Cardiac fibroblast (primary cell): Measurements from ENCODE around the gene METTL17.
A peak's percentile ranks its signal among the peaks of the same experiment; 100 is the strongest.
"Not testable (repeated sequence)": the region's sequence is repeated elsewhere in the genome, so short reads cannot be mapped to it uniquely, and the experiment has no call there.

ENCODE experiments used
- DNase-seq, 2 donors: peaks; one replicate each; pipeline versions ENCODE4 v3.0.0 to v3.0.0-alpha.2; 2010; ENCODE audit warnings: low read depth in 2 of 2
- H3K4me3 ChIP-seq, 2 donors: replicated peaks in 1 of 2; 1 replicate in 1 of 2; 2 replicates in 1 of 2; pipeline ENCODE4 v1.5.1; 2011; ENCODE audit warnings: low read depth in 2 of 2, low read length in 2 of 2, mild to moderate bottlenecking in 2 of 2, moderate library complexity in 1 of 2
- TF ChIP-seq, protein P1 (sequence below): IDR thresholded peaks from one replicate; pipeline ENCODE4 v1.5.1; 2011; ENCODE audit warnings: low read depth, mild to moderate bottlenecking, low read length, inconsistent platforms

METTL17 gene, protein sequence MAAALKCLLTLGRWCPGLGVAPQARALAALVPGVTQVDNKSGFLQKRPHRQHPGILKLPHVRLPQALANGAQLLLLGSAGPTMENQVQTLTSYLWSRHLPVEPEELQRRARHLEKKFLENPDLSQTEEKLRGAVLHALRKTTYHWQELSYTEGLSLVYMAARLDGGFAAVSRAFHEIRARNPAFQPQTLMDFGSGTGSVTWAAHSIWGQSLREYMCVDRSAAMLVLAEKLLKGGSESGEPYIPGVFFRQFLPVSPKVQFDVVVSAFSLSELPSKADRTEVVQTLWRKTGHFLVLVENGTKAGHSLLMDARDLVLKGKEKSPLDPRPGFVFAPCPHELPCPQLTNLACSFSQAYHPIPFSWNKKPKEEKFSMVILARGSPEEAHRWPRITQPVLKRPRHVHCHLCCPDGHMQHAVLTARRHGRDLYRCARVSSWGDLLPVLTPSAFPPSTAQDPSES

DNA sequence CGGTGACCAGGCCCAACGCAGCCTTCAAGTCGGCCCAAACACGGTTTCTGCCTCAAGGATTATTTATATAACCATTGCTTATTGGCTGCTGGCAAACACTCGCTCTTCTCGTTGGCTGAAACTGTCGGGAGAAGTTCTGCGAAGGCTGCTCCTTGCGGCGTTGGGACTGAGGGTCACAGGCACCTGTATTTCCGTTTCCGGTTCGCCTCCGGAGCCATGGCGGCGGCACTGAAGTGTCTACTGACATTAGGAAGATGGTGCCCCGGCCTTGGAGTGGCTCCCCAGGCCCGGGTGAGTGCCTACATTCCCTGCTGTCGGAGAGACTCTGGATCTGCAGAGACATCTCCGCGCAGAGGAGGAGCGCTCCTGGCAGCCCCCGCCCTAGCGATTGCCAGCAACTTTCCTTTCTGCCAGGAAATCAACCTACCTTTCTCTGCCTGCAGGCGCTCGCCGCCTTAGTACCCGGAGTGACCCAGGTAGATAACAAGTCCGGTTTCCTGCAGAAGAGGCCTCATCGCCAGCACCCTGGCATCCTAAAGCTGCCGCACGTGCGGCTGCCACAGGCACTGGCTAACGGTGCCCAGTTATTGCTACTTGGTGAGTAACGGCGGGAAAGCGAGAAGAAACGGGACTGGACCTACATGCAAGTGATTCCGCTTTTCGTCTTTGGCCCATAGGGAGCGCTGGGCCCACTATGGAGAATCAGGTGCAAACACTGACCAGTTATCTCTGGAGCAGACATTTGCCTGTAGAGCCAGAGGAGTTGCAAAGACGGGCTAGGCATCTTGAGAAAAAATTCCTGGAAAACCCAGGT lies at the start of gene METTL17:
METTL17 (plus strand) TSS at position 194 of the 814 bp plus-strand sequence; CDS start at position 217, 23 bp downstream.
- TF ChIP-seq, protein P1, sequence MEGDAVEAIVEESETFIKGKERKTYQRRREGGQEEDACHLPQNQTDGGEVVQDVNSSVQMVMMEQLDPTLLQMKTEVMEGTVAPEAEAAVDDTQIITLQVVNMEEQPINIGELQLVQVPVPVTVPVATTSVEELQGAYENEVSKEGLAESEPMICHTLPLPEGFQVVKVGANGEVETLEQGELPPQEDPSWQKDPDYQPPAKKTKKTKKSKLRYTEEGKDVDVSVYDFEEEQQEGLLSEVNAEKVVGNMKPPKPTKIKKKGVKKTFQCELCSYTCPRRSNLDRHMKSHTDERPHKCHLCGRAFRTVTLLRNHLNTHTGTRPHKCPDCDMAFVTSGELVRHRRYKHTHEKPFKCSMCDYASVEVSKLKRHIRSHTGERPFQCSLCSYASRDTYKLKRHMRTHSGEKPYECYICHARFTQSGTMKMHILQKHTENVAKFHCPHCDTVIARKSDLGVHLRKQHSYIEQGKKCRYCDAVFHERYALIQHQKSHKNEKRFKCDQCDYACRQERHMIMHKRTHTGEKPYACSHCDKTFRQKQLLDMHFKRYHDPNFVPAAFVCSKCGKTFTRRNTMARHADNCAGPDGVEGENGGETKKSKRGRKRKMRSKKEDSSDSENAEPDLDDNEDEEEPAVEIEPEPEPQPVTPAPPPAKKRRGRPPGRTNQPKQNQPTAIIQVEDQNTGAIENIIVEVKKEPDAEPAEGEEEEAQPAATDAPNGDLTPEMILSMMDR = peak; percentile 41
- peak; percentile 98 to 99 for DNase-seq

DNA sequence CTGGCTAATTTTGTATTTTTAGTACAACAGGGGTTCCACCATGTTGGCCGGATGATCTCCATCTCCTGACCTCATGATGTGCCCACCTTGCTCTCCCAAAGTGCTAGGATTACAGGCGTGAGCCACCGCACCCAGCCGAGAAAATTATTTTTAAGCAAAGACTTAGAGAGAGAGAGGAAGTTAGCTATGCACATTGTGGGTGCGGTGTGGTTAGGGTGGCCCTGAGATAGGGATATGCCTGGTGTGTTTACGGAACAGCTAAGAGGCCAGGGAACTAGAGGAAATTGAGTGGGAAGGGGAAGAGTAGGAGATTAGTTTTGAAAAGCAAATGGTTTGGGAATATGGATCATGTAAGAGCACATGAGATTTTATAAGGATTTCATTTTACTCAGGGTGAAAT lies 44.6 kb upstream of the METTL17 start:
- not testable (repeated sequence) for DNase-seq, H3K4me3 ChIP-seq

More for the DNA sequence above, at the start of gene METTL17:
- peak within 1 kb of the TSS; percentile 89 to 91 for H3K4me3 ChIP-seq

DNA sequence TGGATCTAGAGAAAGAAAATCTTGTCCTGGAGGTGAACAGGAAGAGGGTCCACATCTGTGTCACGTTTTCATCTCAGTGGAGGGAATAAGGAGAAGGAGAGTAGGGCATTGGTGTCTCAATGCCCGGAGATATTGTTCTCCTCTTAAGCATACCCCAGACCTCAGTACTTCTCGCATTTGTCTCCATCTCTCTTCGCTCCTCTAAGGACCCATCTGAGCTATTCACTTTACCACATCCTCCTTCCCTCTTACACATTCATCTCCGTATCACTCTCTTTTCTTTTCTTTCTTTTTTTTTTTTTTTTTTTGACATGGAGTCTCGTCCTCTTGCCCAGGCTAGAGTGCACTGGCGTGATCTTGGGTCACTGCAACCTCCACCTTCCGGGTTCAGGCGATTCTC lies 43.1 kb upstream of the METTL17 start:
- not testable (repeated sequence) for DNase-seq, H3K4me3 ChIP-seq

DNA sequence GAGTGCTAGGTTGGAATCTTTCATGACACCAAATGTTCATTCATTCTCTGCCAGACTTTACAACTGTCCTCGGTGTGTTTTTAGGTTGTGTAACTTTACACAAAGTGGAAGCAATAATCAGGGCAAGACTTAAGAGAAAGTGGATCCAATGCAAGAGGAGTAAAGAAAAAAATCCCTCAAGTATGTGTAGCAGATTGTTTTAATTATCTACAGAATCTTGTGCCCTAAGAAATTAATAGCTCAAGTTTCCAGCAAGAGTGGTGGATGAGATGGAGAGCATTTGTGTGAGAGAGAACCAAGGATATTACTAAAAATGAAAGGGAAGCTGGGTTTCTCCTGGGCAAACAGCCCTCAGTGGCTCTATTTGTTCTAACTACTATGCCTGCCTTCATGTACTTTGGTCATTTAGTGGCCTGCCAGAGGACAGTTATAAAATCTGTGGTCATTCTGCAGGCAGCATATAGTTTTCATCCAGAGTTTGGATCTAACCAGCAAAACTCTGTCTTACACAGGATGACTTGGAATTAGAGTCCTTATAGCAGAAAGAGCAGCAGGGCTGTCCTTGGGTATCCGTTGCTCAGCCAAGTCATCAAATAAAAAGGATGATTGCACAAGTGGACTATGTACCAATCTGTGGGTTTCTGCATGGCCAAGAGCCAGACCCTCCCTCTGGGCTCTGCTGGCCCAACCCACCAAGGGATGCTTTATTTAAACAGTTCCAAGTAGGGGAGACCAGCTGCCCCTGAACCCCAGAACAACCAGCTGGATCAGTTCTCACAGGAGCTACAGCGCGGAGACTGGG lies 34.8 kb upstream of the METTL17 start, which contains the start of gene RNASE2:
RNASE2 (plus strand) TSS at position 752 of the 802 bp plus-strand sequence. CDS start 285 bp downstream, outside the sequence.
- not testable (repeated sequence) for H3K4me3 ChIP-seq, DNase-seq

DNA sequence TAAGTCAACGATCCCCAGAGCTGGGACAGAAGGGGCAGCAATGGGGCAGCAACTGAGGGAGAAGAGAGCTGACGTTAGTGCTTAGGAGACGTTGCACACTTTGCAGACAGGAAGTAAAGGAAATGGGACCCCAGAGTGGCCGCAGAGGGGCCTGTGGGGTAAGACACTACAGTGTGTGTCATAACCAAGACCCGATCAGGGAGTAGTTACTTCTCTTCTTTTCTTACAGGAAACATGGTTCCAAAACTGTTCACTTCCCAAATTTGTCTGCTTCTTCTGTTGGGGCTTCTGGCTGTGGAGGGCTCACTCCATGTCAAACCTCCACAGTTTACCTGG lies 34.3 kb upstream of the METTL17 start:
- not testable (repeated sequence) for H3K4me3 ChIP-seq, DNase-seq

DNA sequence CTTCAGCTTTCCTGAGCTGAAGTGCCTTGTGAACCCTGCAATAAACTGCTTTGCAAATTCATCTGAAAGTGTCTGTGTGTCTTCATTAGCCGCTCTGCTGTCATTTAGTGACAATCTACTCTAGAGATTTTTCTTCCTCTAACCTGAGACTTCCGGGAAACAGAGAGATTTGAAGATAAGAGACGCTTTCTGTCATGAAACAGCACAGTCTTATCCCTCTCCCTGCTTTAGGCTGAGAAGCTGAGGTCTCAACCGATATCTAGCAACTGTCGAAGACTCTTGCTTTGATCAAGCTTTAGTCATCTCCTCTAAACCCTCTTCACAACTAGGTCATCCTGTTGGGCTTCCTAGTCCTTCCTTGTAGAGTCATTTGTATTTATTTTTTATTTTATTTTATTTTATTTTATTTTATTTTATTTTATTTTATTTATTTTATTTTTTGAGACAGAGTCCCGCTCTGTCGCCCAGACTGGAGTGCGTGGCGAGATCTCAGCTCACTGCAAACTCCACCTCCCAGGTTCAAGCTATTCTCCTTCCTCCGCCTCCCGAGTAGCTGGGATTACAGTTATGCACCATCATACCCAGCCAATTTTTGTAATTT lies 33.3 kb upstream of the METTL17 start:
- H3K4me3 ChIP-seq = no peak overlapping the region
- TF ChIP-seq, protein P1 = no peak
- DNase-seq = no peak

DNA sequence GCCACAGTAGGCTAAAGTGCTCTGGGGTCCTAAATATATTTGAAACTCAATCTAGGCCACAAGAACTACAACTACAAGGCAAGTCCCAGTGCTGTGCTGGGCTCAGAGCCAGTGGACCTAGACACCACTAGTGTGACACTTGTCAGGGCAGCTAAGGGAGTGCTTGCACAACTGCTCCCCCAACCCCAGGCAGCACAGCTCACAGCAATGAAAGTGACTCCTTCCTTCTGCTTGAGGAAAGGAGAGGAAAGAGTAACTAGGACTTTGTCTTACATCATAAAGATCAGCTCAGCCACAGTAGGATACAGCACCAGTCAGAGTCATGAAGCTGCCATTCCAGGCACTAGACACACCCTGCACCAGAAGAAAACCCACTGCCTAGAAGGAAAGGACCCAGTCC lies 30.8 kb upstream of the METTL17 start:
- not testable (repeated sequence) for H3K4me3 ChIP-seq, DNase-seq

DNA sequence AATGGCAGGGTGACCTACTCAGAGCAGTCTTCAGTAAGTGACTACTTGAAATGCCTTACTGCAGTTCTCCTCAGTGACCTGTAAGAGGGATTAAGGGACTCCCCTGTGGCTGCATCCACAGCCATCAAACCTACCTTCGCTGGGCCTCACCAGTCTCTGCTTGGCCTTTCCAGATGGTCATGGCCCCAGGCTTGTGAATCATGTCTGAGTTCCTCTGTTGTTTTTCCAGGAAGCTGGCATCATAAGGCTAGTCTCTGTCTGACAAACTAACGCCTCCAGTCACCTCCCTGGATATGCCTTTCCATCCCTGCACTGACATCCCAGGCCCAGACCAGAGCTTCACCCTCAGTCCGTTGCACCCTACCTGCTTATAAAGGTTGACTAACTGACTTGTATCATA lies 20.4 kb upstream of the METTL17 start:
- no peak overlapping the region for H3K4me3 ChIP-seq
- TF ChIP-seq, protein P1 = no peak
- no peak for DNase-seq

DNA sequence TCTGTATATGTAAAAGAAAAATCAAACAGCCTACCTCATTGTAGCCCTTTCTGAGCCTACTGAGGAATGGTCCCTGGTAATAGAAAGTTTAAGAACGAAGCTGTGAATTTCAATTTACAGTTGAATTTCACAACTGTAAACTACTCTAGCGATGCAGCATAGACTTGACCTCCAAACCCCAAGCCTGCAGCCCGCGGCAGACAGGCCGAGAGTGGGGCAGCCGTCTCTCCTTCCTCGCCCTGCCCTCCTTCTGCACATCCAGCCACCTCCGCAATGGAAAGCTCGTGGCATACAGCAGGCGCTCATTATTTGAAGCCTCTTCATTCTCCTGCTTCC lies 19.2 kb upstream of the METTL17 start:
- TF ChIP-seq, protein P1 = no peak
- H3K4me3 ChIP-seq = peak overlapping the region; percentile 61 to 64
- no peak for DNase-seq
